ENCODE results near the gene CNBP. TPM values are rescaled to one million over a fixed set of nuclear protein-coding genes. Genes with fewer than 3 reads are reported as not detected.

Gene CNBP
- total and polyA plus RNA-seq, 10 of the 15 experiments (the other 5 are each of a cell fraction or from before 2014, with no cell fraction given) = 300 to 719 (median 439) TPM

DNA sequence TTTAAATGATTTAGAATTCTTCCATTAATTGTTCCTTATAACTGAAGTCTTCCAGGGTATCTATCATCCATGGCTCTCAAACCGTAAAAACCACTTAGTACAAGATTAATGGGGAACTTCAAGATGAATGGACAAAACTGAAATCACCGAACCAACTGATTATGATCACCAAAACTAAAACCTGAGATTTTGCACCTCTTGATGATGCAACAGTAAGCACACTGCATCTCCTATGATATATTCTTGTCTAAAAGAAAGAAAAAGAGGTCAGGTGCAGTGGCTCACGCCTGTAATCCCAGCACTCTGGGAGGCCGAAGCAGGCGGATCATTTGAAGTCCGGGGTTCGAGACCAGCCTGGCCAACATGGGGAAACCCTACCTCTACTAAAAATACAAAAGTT is 19.2 kb downstream of the CNBP start (continued):
- TF ChIP-seq, protein P1, sequence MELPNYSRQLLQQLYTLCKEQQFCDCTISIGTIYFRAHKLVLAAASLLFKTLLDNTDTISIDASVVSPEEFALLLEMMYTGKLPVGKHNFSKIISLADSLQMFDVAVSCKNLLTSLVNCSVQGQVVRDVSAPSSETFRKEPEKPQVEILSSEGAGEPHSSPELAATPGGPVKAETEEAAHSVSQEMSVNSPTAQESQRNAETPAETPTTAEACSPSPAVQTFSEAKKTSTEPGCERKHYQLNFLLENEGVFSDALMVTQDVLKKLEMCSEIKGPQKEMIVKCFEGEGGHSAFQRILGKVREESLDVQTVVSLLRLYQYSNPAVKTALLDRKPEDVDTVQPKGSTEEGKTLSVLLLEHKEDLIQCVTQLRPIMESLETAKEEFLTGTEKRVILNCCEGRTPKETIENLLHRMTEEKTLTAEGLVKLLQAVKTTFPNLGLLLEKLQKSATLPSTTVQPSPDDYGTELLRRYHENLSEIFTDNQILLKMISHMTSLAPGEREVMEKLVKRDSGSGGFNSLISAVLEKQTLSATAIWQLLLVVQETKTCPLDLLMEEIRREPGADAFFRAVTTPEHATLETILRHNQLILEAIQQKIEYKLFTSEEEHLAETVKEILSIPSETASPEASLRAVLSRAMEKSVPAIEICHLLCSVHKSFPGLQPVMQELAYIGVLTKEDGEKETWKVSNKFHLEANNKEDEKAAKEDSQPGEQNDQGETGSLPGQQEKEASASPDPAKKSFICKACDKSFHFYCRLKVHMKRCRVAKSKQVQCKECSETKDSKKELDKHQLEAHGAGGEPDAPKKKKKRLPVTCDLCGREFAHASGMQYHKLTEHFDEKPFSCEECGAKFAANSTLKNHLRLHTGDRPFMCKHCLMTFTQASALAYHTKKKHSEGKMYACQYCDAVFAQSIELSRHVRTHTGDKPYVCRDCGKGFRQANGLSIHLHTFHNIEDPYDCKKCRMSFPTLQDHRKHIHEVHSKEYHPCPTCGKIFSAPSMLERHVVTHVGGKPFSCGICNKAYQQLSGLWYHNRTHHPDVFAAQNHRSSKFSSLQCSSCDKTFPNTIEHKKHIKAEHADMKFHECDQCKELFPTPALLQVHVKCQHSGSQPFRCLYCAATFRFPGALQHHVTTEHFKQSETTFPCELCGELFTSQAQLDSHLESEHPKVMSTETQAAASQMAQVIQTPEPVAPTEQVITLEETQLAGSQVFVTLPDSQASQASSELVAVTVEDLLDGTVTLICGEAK (IDR thresholded peaks at IDR 0.05; ENCODE audit: borderline replicate concordance) = no peak
- no peak for TF ChIP-seq CREB1 (IDR thresholded peaks at IDR 0.05; ENCODE audit: low read depth)

DNA sequence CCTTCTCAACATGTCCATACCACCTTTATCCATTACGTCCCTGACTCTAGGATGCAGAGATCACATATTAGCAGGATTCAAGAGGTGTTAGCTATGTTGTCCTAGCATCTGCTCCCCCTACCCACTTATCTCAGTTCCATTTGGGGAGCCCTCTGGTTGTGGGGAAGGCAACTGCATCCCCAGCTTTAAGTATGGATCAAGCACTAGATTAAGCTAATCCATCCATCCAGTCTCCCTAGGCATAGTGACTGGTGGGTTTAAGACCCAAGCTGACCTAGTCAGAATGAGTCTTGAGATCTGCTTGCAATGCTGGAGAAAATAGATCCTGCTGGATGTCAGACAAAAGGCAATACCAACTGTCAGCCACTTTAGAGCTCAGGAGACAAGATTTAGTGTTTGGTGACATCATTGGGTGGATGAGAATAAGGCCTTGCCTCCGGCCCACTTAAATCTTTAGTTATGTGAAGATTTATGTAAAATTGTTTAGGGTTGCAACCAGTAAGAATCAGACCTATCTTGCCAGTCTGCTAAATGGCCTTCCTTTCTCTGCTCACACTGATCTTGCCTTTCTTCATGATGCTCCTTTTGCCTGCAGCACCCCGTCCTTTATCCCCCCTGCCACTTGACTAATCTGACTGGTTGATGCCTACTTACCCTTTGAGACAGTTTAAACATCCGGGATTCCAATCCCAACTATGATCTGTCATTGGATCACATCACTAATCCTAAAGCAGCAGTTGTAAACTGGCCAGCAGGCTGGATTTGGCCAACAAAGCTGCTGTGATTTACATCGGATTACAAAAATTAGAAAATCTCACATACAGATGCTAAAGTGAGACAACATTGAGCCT is 20.7 kb downstream of the CNBP start:
- no TSS peak for BruUV-seq (replicated peaks)
- Histone ChIP-seq H3K27ac (ENCODE audit: control insufficient read depth, insufficient read depth) (no peak overlapping the region), H3K4me3 (no peak overlapping the region), H3K9me3 (replicated peaks; ENCODE audit: control insufficient read depth, insufficient read depth, low read length) (no peaks in the 10 kb centered on the region), H3K9ac (ENCODE audit: control insufficient read depth, insufficient read depth, low read length) (no peak overlapping the region), H3K4me2 (ENCODE audit: control insufficient read depth, insufficient read depth) (no peak overlapping the region), H3K79me2 (ENCODE audit: control insufficient read depth, insufficient read depth, low read length) (peaks cover 24% of the 10 kb centered on the region), H3K27me3 (replicated peaks in 1 of 2; ENCODE audit: control insufficient read depth in 2 of 2, insufficient read depth in 2 of 2, low read length in 1 of 2) (no peaks in the 10 kb centered on the region), H3K4me1 (ENCODE audit: control insufficient read depth, insufficient read depth, low read length) (peaks cover 4% of the 10 kb centered on the region), H3K36me3 (ENCODE audit: control insufficient read depth in 2 of 2, insufficient read depth in 2 of 2, low read length in 1 of 2) (peaks cover 3 to 18% of the 10 kb centered on the region in 2 experiments), H4K20me1 (ENCODE audit: control insufficient read depth, insufficient read depth) (no peaks in the 10 kb centered on the region), H2AFZ (ENCODE audit: control insufficient read depth, low read depth, low read length) (no peak overlapping the region)
- intact Hi-C loops (cut with micrococcal nuclease; ENCODE audit: unreplicated experiment) = no loop called here
- no peak for FAIRE-seq
- TF ChIP-seq FOXM1 (IDR thresholded peaks at IDR 0.05; ENCODE audit: low read depth, low read length) (peak; percentile 30; the same call in 1 of the 2 replicates), KDM1A (IDR thresholded peaks at IDR 0.05; ENCODE audit: borderline replicate concordance) (no peak)
- TF ChIP-seq, protein P2, sequence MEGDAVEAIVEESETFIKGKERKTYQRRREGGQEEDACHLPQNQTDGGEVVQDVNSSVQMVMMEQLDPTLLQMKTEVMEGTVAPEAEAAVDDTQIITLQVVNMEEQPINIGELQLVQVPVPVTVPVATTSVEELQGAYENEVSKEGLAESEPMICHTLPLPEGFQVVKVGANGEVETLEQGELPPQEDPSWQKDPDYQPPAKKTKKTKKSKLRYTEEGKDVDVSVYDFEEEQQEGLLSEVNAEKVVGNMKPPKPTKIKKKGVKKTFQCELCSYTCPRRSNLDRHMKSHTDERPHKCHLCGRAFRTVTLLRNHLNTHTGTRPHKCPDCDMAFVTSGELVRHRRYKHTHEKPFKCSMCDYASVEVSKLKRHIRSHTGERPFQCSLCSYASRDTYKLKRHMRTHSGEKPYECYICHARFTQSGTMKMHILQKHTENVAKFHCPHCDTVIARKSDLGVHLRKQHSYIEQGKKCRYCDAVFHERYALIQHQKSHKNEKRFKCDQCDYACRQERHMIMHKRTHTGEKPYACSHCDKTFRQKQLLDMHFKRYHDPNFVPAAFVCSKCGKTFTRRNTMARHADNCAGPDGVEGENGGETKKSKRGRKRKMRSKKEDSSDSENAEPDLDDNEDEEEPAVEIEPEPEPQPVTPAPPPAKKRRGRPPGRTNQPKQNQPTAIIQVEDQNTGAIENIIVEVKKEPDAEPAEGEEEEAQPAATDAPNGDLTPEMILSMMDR (IDR thresholded peaks at IDR 0.05 in 2 of 3, conservative IDR thresholded peaks at IDR 0.05 in 1 of 3; ENCODE audit: control insufficient read depth in 2 of 3, extremely low read depth in 1 of 3, insufficient read depth in 1 of 3, low read depth in 3 of 3, low read length in 3 of 3) = peak; percentile 16 to 42 (median 18); a peak in 4 of 6 replicates
- WGBS (ENCODE audit: insufficient coverage, insufficient replicate concordance, low lambda C conversion rate, missing lambda C conversion rate) = 55% methylated on average over 5 of the region's 5 CpGs
- 0 out of 3 replicates have a peak, but pooled peaks have one; percentile 6 for ATAC-seq
- in situ Hi-C loops (cut with MboI) = no loop called here
- ChIA-PET SMC1A (ENCODE audit: uncharacterized antibody, unreplicated experiment) (interaction anchor here (0.7 to 2.4 kb wide), 14 partner anchors 11 to 192 kb away, joined by 3 to 33 read pairs (median 6); partner anchors contain the start of genes COPG1 and RAB43), RAD21 (ENCODE audit: unreplicated experiment) (interaction anchor here (1.1 to 3.0 kb wide), 10 partner anchors 18 to 284 kb away, joined by 3 to 29 read pairs (median 5); partner anchors contain the start of gene COPG1), CTCF (interaction anchor here (0.6 to 3.6 kb wide), 15 partner anchors 9 to 483 kb away, joined by 3 to 36 read pairs (median 6); partner anchors contain the start of genes CNBP and COPG1), POLR2A (interaction anchor here (0.7 to 2.7 kb wide), 7 partner anchors 11 to 153 kb away, joined by 3 to 17 read pairs (median 6); partner anchors contain the start of gene COPG1)
- no peak for DNase-seq (ENCODE audit: low read depth, low spot score)

Data from GM12878 (cell line).